GM18519 (cell line): ENCODE measurements around the gene CUEDC2.

Experiments
- ATAC-seq: cut with Tn5 transposase; IDR thresholded peaks from one replicate; pipeline ENCODE4 v1.9.1; 2021; ENCODE audit warnings: mild to moderate bottlenecking, moderate library complexity; ENCODE audit not compliant: unreplicated experiment, low FRiP score

Gene CUEDC2

GRCh38 chr10:102426803-102427287 is 5.5 kb downstream of the CUEDC2 start:
- ATAC-seq: no peak

- no peak for ATAC-seq
Measured at GRCh38 chr10:102425444-102425843, 6.9 kb downstream of the CUEDC2 start.

GRCh38 chr10:102424916-102425315 is 7.5 kb downstream of the CUEDC2 start:
- no peak for ATAC-seq

DNA sequence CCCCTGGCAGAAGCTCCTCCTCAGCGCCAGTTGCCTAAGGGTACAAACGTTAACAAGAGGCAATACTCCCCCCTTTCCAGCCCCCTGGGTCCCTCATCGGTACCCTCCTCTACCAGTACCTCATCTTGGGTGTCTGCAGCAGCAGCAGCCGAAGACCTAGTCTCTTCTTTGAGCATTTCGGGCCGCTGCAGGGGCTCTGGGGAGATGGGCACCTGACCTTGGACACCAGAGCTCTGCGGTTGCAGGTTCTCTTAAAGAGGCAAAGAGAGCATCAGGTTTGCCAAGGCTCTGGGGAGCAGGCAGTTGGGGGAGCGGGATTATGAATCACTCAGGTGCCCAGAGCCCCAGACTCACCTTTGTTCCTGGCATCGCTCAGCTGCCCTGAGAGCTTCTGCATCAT is 8.2 kb downstream of the CUEDC2 start:
- no peak for ATAC-seq

- no peak for ATAC-seq
Measured at GRCh38 chr10:102423372-102423968, 8.9 kb downstream of the CUEDC2 start.

DNA sequence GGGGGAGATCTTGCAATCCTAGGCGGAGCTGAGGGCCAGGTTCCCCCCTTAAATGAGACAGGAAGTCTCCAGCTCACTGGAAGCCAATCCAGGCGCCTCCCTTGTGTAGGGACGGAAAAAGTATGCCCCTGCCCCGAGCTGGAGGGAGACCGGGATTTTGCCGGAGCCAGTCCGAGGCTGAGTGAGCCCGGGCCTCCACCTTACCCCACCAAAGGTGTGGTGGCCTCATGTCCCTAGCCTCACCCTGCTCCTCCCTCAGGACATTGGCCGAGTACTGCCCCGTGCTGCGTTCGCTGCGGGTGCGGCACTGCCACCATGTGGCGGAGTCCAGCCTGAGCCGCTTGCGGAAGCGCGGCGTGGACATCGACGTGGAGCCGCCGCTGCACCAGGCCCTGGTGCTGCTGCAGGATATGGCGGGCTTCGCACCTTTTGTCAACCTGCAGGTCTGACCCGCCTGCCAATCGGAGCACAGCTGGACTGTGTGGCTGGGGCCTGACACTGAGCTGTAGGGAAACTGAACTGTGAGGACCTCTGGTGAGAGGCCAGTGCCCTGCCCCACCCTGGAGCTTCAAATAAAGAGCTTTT is 9.7 kb downstream of the CUEDC2 start:
- ATAC-seq: no peak

- ATAC-seq: no peak
Measured at GRCh38 chr10:102421757-102422512, 10.4 kb downstream of the CUEDC2 start.

- ATAC-seq: no peak
Measured at GRCh38 chr10:102421507-102421756, 10.9 kb downstream of the CUEDC2 start.

DNA sequence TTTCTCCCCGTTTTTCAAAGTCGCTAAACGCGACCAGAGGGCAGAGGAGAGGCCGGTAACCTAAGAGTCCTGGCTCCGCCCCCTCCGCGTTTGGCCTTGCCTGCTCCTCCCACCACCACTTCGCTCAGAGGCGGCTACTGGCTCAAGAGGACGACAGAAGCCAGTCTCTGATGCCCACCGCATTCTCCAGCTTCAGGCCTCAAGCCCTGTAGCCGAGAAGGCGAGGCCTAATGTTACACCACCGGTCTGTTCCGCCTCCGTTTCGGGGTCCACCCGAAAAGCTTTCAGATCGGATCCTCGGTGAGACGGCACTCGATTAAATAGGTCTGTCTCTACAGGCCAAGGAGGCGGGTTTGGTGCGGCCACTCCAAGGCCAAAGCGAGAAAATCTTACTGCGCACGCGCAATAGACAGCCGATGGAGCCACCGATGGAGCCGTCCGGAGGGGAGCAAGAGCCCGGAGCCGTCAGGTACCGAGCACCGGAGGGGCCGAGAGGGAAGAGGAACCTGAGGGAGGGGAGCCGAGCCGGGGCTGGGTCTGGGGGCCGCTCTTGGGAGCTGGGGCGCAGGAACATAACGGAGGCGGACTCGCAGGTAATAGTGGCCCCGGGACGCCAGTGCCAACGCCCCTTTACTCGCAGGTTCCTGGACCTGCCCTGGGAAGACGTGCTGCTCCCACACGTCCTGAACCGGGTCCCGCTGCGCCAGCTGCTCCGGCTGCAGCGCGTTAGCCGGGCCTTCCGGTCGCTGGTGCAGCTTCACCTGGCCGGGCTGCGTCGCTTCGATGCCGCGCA is 11.5 kb downstream of the CUEDC2 start, which contains the start of gene FBXL15:
Gene FBXL15 (plus strand): TSS at position 123 of the 793 bp plus-strand sequence. CDS start 294 bp downstream, at position 417.
- no peak for ATAC-seq

DNA sequence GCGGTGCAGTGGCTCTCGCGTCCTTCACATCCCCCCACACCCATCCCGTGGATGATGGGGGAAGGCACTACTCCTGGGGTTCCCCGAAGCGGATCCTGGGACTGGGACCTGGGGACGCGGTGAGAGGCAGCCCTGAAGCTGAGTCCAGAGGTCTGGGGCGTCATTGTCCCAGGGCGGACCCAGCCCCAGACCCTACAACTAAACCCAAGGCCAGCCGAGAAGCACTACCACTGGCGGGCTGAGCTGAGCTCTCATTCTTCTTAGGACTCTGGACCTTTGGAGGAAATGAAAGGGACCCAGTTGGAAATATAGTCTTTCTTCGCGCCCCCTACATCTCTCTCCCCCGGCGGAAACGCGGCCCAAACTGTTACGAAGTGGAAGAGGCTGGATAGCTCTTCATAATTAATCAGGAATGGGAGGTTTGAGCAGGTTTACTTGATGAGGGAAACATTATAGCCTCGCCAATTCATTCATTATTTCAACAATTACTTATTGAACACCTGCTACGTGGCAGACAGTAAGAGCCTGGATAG is 12.1 kb downstream of the CUEDC2 start:
- no peak for ATAC-seq

DNA sequence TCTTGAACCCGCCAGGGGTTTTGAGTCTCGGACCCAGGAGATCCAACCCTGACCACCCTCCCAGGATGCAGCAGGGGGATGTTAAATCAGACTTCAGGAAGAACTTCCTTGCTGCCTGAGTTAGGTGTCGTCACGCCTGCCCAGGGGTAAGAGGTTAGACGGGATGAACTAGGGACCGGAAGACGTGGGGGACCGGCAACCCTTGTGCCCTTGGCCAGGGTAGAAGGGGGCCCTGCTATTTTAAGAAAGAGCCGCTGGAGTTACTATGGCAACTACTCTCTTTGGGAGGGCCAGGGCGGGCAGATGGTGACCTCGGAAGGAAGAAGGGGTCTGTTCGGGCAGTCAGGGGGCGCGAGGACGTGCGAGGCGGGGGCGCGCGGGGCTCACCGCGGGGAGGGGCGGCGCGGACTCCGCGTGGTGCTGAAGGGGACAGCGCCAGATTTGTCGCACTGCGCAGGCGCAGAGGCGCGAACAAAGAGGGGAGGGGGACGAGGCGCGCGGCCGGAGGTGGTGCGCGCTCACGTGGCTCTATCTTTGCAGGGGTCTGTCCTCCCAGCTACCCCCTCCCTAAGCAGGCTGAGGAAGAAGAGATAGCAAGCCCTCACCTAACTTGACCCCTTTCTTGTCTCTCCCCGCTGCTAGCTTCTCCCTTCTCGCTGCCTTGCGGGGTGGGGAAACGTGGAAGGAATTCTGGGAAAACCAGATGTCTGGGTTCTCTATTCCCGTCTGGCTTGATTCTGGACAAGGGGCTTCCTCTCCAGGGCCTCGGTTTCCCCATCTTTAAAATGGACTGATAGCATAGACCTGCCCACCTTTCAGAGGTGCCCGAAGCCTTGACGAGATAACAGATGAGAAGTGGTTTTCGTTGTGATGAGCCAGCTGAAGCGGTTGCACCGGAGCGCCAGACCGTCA is 12.8 kb downstream of the CUEDC2 start:
- ATAC-seq: no peak

DNA sequence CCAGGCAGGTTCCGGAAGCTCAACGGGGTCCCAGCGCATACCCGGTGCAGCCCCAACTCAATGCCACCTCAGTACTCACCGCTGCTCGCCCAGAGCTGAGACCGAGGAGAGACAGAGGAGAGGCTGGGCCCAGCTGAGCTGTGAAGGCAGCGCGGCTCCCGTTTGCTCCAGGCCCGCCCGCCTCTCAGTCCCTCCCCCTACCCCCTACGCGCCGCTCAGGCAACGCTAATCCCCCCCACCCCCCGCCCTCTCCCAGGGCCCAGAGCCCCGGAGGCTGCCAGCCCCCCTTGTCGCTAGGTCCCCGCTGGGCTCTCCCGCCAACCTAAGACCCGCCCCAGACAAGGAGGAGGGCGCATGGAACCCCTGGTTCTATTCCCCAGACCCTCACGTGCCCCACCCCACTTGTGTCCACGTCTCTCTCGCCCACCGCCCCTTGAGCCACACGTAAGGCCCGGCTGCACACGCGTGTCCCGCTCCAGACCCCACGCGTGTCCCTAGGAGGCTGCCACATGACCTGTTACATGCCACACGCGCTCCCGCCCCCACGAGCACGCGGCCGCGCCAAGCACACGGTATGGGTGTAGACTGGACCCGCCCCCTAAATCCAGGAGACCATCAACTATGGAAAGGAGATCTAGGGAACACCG is 13.6 kb downstream of the CUEDC2 start, which contains the start of gene PSD:
Gene PSD (minus strand): TSS at position 164 of the 647 bp plus-strand sequence. CDS start 1,747 bp downstream, outside the sequence.
- ATAC-seq: no peak

- no peak for ATAC-seq
Measured at GRCh38 chr10:102416695-102417094, 15.7 kb downstream of the CUEDC2 start.

- no peak for ATAC-seq
Measured at GRCh38 chr10:102416283-102416682, 16.1 kb downstream of the CUEDC2 start.

DNA sequence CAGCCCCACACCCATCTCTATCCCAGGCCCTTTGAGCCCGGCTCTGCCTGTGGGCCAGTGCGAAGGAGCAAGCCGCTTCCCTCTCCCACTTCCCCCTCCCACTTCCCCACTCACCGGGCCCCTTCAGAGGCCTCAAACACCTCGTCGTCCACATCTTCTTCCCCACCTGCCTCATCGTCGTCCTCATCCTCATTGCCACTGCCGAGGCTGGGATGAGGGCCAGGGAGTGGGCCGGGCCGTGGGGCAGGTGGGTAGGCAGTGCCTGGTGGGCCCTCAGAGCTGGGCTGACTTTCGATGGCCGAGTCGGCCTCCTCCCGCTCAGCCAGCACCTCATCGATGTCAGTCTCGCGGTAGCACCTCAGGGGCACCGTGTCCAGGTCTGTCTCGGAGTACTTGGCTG is 17.6 kb downstream of the CUEDC2 start:
- no peak for ATAC-seq

GRCh38 chr10:102413806-102414561 is 18.4 kb downstream of the CUEDC2 start:
- no peak for ATAC-seq

- no peak for ATAC-seq
Measured at GRCh38 chr10:102413053-102413705, 19.2 kb downstream of the CUEDC2 start.

- ATAC-seq: no peak
Measured at GRCh38 chr10:102412293-102412692, 20.1 kb downstream of the CUEDC2 start.
